IMR-90 (cell line): ENCODE results near the gene SGCA. TPM values are rescaled to one million over a fixed set of nuclear protein-coding genes. Genes with fewer than 3 reads are reported as not detected.
A peak's percentile ranks its signal among the peaks of the same experiment; 100 is the strongest.

Source experiments
- ATAC-seq: fragments of 200-7000 bp; cut with Tn5 transposase; 2 replicates; pipeline ENCODE4 v1.9.1; 2020; ENCODE audit warnings: low read depth, mild to moderate bottlenecking, moderate library complexity
- BruUV-seq: library from RNA; stranded (reverse); fragments of 400-500 nt; replicated peaks from 2 replicates; lab custom pipeline; 2021; lab: Mats Ljungman, UMichigan
- CTCF ChIA-PET: fragments of 300-600 bp; formaldehyde crosslinking; extraction: SDS; loops from one replicate; lab custom pipeline; 2021; ENCODE audit warnings: antibody characterized with exemption; lab: Yijun Ruan, JAX
- POLR2A ChIA-PET: fragments of 300-600 bp; sonication (Branson Sonifier 250); formaldehyde crosslinking; loops from one replicate; lab custom pipeline; 2022; ENCODE audit warnings: antibody characterized with exemption; ENCODE audit not compliant: unreplicated experiment; lab: Charles Lee
- DNase-seq: peaks from one replicate; pipeline ENCODE4 v3.0.0; 2013
- H2AFZ ChIP-seq: replicated peaks from 2 replicates; pipeline ENCODE3; 2013; ENCODE audit warnings: low read length, mild to moderate bottlenecking; ENCODE audit not compliant: poor library complexity
- H2AK5ac ChIP-seq: 2 replicates; pipeline ENCODE4 v1.6.1; 2013; ENCODE audit warnings: low read depth, low read length, inconsistent platforms
- H2AK9ac ChIP-seq: replicated peaks from 2 replicates; pipeline ENCODE3; 2013; ENCODE audit warnings: mild to moderate bottlenecking, low read depth, low read length, moderate library complexity; ENCODE audit not compliant: poor library complexity
- H2BK120ac ChIP-seq: 2 replicates; pipeline ENCODE4 v1.6.1; 2013; ENCODE audit warnings: low read depth, low read length, inconsistent platforms
- H2BK15ac ChIP-seq: 3 replicates; pipeline ENCODE4 v1.6.1; 2013; ENCODE audit warnings: low read depth, low read length, inconsistent platforms
- H2BK20ac ChIP-seq: 2 replicates; pipeline ENCODE4 v1.6.1; 2013; ENCODE audit warnings: low read depth, mild to moderate bottlenecking, inconsistent platforms, low read length, moderate library complexity
- H2BK5ac ChIP-seq: 2 replicates; pipeline ENCODE4 v1.6.1; 2013; ENCODE audit warnings: mild to moderate bottlenecking, low read depth, low read length, inconsistent platforms; ENCODE audit not compliant: poor library complexity, severe bottlenecking
- H3K14ac ChIP-seq: replicated peaks from 2 replicates; pipeline ENCODE4 v1.6.1; 2013; ENCODE audit warnings: low read depth, low read length, inconsistent platforms
- H3K18ac ChIP-seq: 2 replicates; pipeline ENCODE4 v1.6.1; 2013; ENCODE audit warnings: low read depth, low read length, control low read depth
- H3K23ac ChIP-seq: 2 replicates; pipeline ENCODE4 v1.6.1; 2013; ENCODE audit warnings: low read depth, low read length, inconsistent platforms
- H3K27ac ChIP-seq: 2 replicates; pipeline ENCODE4 v1.5.1; 2013; ENCODE audit warnings: mild to moderate bottlenecking, control low read depth, low read length; ENCODE audit not compliant: insufficient read depth
- H3K27me3 ChIP-seq: 2 replicates; pipeline ENCODE4 v1.6.1; 2013; ENCODE audit warnings: low read length; ENCODE audit not compliant: control insufficient read depth, insufficient read depth
- H3K36me3 ChIP-seq: 2 replicates; pipeline ENCODE4 v1.6.1; 2013; ENCODE audit warnings: low read length, mixed read lengths; ENCODE audit not compliant: control insufficient read depth, insufficient read depth
- H3K4ac ChIP-seq: 2 replicates; pipeline ENCODE4 v1.6.1; 2013; ENCODE audit warnings: low read depth, low read length, inconsistent platforms
- H3K4me1 ChIP-seq: 2 replicates; pipeline ENCODE4 v1.6.1; 2013; ENCODE audit warnings: low read length, mixed read lengths; ENCODE audit not compliant: control insufficient read depth, insufficient read depth
- H3K4me2 ChIP-seq: 2 replicates; pipeline ENCODE4 v1.6.1; 2013; ENCODE audit warnings: low read depth, mild to moderate bottlenecking, control low read depth, low read length, moderate library complexity
- H3K4me3 ChIP-seq: 2 replicates; pipeline ENCODE4 v1.5.1; 2013; ENCODE audit warnings: low read depth, mild to moderate bottlenecking, control low read depth, low read length, moderate library complexity; ENCODE audit not compliant: insufficient read depth
- H3K56ac ChIP-seq: 2 replicates; pipeline ENCODE4 v1.6.1; 2013; ENCODE audit warnings: low read length, inconsistent platforms; ENCODE audit not compliant: insufficient read depth; ENCODE audit errors: extremely low read depth
- H3K79me1 ChIP-seq, 2 experiments: 2 replicates each; pipeline ENCODE4 v1.6.1; 2013; ENCODE audit warnings: low read length in 2 of 2, inconsistent platforms in 1 of 2, low read depth in 1 of 2
- H3K9ac ChIP-seq: 2 replicates; pipeline ENCODE4 v1.6.1; 2013; ENCODE audit warnings: low read depth, low read length, control low read depth
- H3K9me1 ChIP-seq: 2 replicates; pipeline ENCODE4 v1.6.1; 2013; ENCODE audit warnings: low read length, inconsistent platforms; ENCODE audit not compliant: insufficient read depth
- H3K9me3 ChIP-seq: 2 replicates; pipeline ENCODE4 v1.6.1; 2013; ENCODE audit warnings: low read length; ENCODE audit not compliant: control insufficient read depth, insufficient read depth
- H4K20me1 ChIP-seq: 2 replicates; pipeline ENCODE4 v1.6.1; 2013; ENCODE audit warnings: low read length, inconsistent platforms; ENCODE audit not compliant: insufficient read depth
- H4K5ac ChIP-seq: 2 replicates; pipeline ENCODE4 v1.6.1; 2013; ENCODE audit warnings: mild to moderate bottlenecking, low read depth, low read length, control low read depth
- H4K8ac ChIP-seq, 2 experiments: 2 replicates each; pipeline ENCODE4 v1.6.1; 2013; ENCODE audit warnings: low read depth in 2 of 2, low read length in 2 of 2, control low read depth in 1 of 2, inconsistent platforms in 1 of 2
- H4K91ac ChIP-seq: 2 replicates; pipeline ENCODE4 v1.6.1; 2013; ENCODE audit warnings: low read depth, low read length, inconsistent platforms; ENCODE audit not compliant: insufficient read depth
- MAZ ChIP-seq: IDR thresholded peaks from 2 replicates; pipeline ENCODE4 v1.6.1; 2012; ENCODE audit warnings: low read depth, mild to moderate bottlenecking, low read length, improper control_type of control experiment, moderate library complexity, borderline replicate concordance
- NFE2L2 ChIP-seq: fragments of 150-350 bp; IDR thresholded peaks from 2 replicates; pipeline ENCODE4 v1.6.1; 2016; ENCODE audit warnings: low read depth, mild to moderate bottlenecking, low read length
- POLR2A ChIP-seq: IDR thresholded peaks from 2 replicates; pipeline ENCODE4 v1.6.1; 2012; ENCODE audit warnings: mild to moderate bottlenecking, low read depth, low read length
- RAD21 ChIP-seq: IDR thresholded peaks from 2 replicates; pipeline ENCODE4 v1.6.1; 2012; ENCODE audit warnings: low read length, improper control_type of control experiment
- RFX5 ChIP-seq: IDR thresholded peaks from 2 replicates; pipeline ENCODE4 v1.8.0; 2012; ENCODE audit warnings: low read depth, mild to moderate bottlenecking, low read length, moderate library complexity
- WGBS, 2 experiments: methylation state at CpG; one replicate each; pipeline versions ENCODE4 v1.1.5 to v1.1.7; 2013; ENCODE audit warnings: missing lambda C conversion rate in 2 of 2; ENCODE audit not compliant: insufficient read length in 1 of 2; ENCODE audit errors: extremely low coverage in 2 of 2; 5-methylcytosine and 5-hydroxymethylcytosine counted together
- dilution Hi-C: fragments of 300-500 bp; cut with HindIII; formaldehyde crosslinking; loops from one replicate; pipeline ENCODE4 v1.14.3; 2018; ENCODE audit warnings: low sequenced_read_pairs; ENCODE audit not compliant: unreplicated experiment
- in situ Hi-C: fragments of 300-500 bp; cut with MboI; formaldehyde crosslinking; loops from 3 replicates; pipeline ENCODE4 v1.14.3; 2019; ENCODE audit warnings: low sequenced_read_pairs, inconsistent platforms, mixed read lengths
- intact Hi-C: fragments of 100-400 bp; cut with micrococcal nuclease; formaldehyde crosslinking; loops from 2 replicates; pipeline ENCODE4 v1.10.0; 2022
- polyA plus RNA-seq, 3 experiments: library from polyadenylated mRNA; depleted of rRNA; stranded (reverse); fragments of >200 nt; gene quantifications; 2 replicates each; pipeline ENCODE4 v1.2.3, GENCODE V29; 2012; ENCODE audit warnings: low replicate concordance in 1 of 3
- total RNA-seq: library from RNA; depleted of rRNA; stranded (reverse); fragments of >200 nt; gene quantifications from 2 replicates; pipeline ENCODE4 v1.2.3, GENCODE V29; 2012

SGCA gene
- total and polyA plus RNA-seq, 2 of the 4 experiments (the other 2 are of a cell fraction): 0.19 TPM; not detected in 1

DNA sequence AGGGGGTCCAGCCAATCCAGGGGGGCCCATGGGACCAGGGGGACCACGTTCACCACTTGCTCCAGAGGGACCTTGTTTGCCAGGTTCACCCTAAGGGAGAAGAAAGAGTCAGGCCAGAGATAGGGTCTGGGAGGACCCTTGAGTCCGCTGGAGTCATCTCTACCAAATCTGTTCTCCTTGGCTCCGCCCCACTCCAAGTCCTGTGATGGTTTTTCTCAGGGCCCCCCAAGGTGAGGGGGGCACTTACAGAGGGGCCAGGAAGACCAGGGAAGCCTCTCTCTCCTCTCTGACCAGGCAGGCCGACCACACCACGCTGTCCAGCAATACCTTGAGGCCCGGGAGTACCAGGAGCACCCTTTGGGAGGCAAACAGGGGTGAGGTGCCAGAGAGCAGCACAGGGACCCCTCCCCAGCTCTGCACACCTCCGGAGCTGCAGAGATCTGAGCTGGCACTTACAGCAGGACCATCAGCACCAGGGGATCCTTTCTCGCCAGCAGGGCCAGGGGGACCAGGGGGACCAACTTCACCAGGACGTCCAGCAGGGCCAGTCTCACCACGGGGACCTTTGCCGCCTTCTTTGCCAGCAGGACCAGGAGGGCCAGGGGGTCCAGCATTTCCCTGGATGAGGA is 23.2 kb downstream of the SGCA start:
- peak overlapping the region; percentile 72 for H2BK120ac ChIP-seq
- peak; percentile 0 for ATAC-seq
- dilution Hi-C loops: no loop called here
- DNase-seq: peak; percentile 76
- H3K9ac ChIP-seq: peak overlapping the region; percentile 58
- no peak overlapping the region for H3K4me3 ChIP-seq
- H3K9me1 ChIP-seq: no peaks in the 10 kb centered on the region; the same call in 1 of the 2 replicates
- H3K27ac ChIP-seq: peak overlapping the region; percentile 99
- in situ Hi-C loops: no loop called here
- WGBS, 2 experiments: 57% methylated on average over 2 of the region's 11 CpGs; no CpG with 5 or more reads in 1 of the 2 experiments
- peak overlapping the region; percentile 83 for H4K91ac ChIP-seq
- CTCF ChIA-PET: no interaction called here
- intact Hi-C loops: no loop called here
- H3K4me1 ChIP-seq: peaks cover 21% of the 10 kb centered on the region
- H3K79me1 ChIP-seq: peaks cover 4 to 85% of the 10 kb centered on the region in 2 experiments; a peak in 3 of 4 replicates
- H3K4me2 ChIP-seq: no peak overlapping the region
- no peaks in the 10 kb centered on the region for H3K9me3 ChIP-seq
- peak overlapping the region; percentile 92 for H2AK9ac ChIP-seq
- H2BK5ac ChIP-seq: peak overlapping the region; percentile 99
- peak overlapping the region; percentile 91 for H3K14ac ChIP-seq
- peak overlapping the region; percentile 69 for H2AFZ ChIP-seq
- peak overlapping the region; percentile 23; the same call in 1 of the 3 replicates for H2BK15ac ChIP-seq
- H3K4ac ChIP-seq: peak overlapping the region; percentile 100
- peak overlapping the region; percentile 93 for H2AK5ac ChIP-seq
- no peaks in the 10 kb centered on the region for H3K27me3 ChIP-seq
- peak overlapping the region; percentile 83 for H4K5ac ChIP-seq
- H3K18ac ChIP-seq: peak overlapping the region; percentile 93
- peaks cover 95% of the 10 kb centered on the region for H4K20me1 ChIP-seq
- H3K23ac ChIP-seq: peak overlapping the region; percentile 91
- no peak for TF ChIP-seq NFE2L2
- TF ChIP-seq RFX5: no peak
- no peak for TF ChIP-seq RAD21
- 0 out of 2 replicates have a peak, but pooled peaks have one; percentile 1 for TF ChIP-seq MAZ
- peak; percentile 48 for TF ChIP-seq POLR2A
- POLR2A ChIA-PET: interaction anchor here (0.6 to 3.6 kb wide), 2 partner anchors 12 to 24 kb away, joined by 10 to 17 read pairs; partner anchors contain the start of gene COL1A1
- peak overlapping the region; percentile 88 for H3K56ac ChIP-seq
- H4K8ac ChIP-seq: peak overlapping the region; percentile 65 to 86
- H2BK20ac ChIP-seq: 0 out of 2 replicates have a peak overlapping the region, but pooled peaks have one; percentile 16
- peaks cover 96% of the 10 kb centered on the region for H3K36me3 ChIP-seq
- BruUV-seq: TSS peak; percentile 11
